Left ventricle myocardium inferior (tissue), 1 donor: ENCODE measurements around the gene ERAS. TPM values are rescaled to one million over a fixed set of nuclear protein-coding genes. Genes with fewer than 3 reads are reported as not detected.

Source experiments
- DNase-seq: peaks from one replicate; pipeline ENCODE4 v3.0.0-alpha.2; 2020
- H3K27ac ChIP-seq: fragments of 200-600 bp; replicated peaks from 2 replicates; pipeline ENCODE4 v1.8.0; 2021
- H3K27me3 ChIP-seq: fragments of 200-600 bp; 2 replicates; pipeline ENCODE4 v1.8.0; 2021; ENCODE audit warnings: low read depth
- H3K36me3 ChIP-seq: fragments of 200-600 bp; 2 replicates; pipeline ENCODE4 v1.8.0; 2021
- H3K4me1 ChIP-seq: fragments of 200-600 bp; 2 replicates; pipeline ENCODE4 v1.8.0; 2021
- H3K4me3 ChIP-seq: fragments of 200-600 bp; 2 replicates; pipeline ENCODE4 v1.8.0; 2021; ENCODE audit warnings: mild to moderate bottlenecking, moderate library complexity
- H3K9me3 ChIP-seq: fragments of 200-600 bp; replicated peaks from 2 replicates; pipeline ENCODE4 v1.8.0; 2021
- intact Hi-C: fragments of 100-400 bp; cut with micrococcal nuclease; formaldehyde crosslinking; loops from one replicate; pipeline ENCODE4 v1.11.0; 2022
- total RNA-seq: library from RNA; stranded (reverse); fragmentation: NEBNext Ultra II Directional; extraction: Animal tissue kit (Norgen Biotek cat#: 25700); gene quantifications from one replicate; pipeline ENCODE4 v1.2.1, GENCODE V29; 2021
- TF ChIP-seq, protein P1 (sequence below): fragments of 200-600 bp; IDR thresholded peaks from 2 replicates; pipeline ENCODE4 v1.8.0; 2021; ENCODE audit warnings: antibody characterized with exemption, mild to moderate bottlenecking, borderline replicate concordance
- donor health status: DM: no; HTN: yes; CAD: no; lungs with severe emphysema.

ERAS gene
- total RNA-seq, 1 donor from 2014 or later: not detected

- no peak overlapping the region for H3K4me3 ChIP-seq
- DNase-seq: no peak
- no peaks in the 10 kb centered on the region for H3K4me1 ChIP-seq
- TF ChIP-seq, protein P1, sequence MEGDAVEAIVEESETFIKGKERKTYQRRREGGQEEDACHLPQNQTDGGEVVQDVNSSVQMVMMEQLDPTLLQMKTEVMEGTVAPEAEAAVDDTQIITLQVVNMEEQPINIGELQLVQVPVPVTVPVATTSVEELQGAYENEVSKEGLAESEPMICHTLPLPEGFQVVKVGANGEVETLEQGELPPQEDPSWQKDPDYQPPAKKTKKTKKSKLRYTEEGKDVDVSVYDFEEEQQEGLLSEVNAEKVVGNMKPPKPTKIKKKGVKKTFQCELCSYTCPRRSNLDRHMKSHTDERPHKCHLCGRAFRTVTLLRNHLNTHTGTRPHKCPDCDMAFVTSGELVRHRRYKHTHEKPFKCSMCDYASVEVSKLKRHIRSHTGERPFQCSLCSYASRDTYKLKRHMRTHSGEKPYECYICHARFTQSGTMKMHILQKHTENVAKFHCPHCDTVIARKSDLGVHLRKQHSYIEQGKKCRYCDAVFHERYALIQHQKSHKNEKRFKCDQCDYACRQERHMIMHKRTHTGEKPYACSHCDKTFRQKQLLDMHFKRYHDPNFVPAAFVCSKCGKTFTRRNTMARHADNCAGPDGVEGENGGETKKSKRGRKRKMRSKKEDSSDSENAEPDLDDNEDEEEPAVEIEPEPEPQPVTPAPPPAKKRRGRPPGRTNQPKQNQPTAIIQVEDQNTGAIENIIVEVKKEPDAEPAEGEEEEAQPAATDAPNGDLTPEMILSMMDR: no peak
- H3K27ac ChIP-seq: no peak overlapping the region
- H3K9me3 ChIP-seq: no peaks in the 10 kb centered on the region
- peaks cover 44% of the 10 kb centered on the region for H3K27me3 ChIP-seq
- H3K36me3 ChIP-seq: peaks cover 19% of the 10 kb centered on the region
- intact Hi-C loops: no loop called here
Observed at GRCh38 chrX:48827654-48827968, 1.3 kb downstream of the ERAS start.

- DNase-seq: no peak
- Histone ChIP-seq H3K4me3 (no peak overlapping the region), H3K36me3 (peaks cover 14% of the 10 kb centered on the region), H3K27ac (no peak overlapping the region), H3K4me1 (no peaks in the 10 kb centered on the region), H3K27me3 (peaks cover 60% of the 10 kb centered on the region), H3K9me3 (no peaks in the 10 kb centered on the region)
- TF ChIP-seq, protein P1: no peak
- intact Hi-C loops: no loop called here
Observed at GRCh38 chrX:48829016-48829735, 2.9 kb downstream of the ERAS start.

GRCh38 chrX:48831136-48831908 lies 5.0 kb downstream of the ERAS start:
- TF ChIP-seq, protein P1: no peak
- H3K27me3 ChIP-seq: peaks cover 72% of the 10 kb centered on the region
- intact Hi-C loops: no loop called here

DNA sequence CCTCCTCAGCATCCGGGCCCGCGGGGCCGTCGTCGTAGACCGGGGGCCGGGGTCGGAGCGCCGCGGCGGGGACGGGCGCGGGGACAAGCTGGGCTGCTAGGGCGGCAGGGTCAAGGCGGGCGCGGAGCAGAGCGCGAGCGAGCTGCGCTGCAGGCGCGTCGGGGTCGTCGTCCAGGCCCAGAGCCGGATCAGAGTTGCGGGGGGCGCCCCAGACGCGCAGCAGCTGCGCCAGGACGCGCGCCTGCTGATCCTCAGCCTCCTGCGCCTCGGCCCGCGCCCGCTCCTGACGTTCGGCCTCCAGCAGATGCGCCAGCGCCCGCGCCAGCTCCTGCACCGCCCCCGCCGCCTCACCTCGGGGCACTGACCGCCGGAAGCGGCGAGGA lies 5.6 kb downstream of the ERAS start:
- DNase-seq: no peak
- intact Hi-C loops: no loop called here
- H3K36me3 ChIP-seq: no peaks in the 10 kb centered on the region
- H3K4me1 ChIP-seq: no peaks in the 10 kb centered on the region
- peaks cover 67% of the 10 kb centered on the region for H3K27me3 ChIP-seq
- no peaks in the 10 kb centered on the region for H3K9me3 ChIP-seq
- H3K4me3 ChIP-seq: no peak overlapping the region
- TF ChIP-seq, protein P1: no peak
- no peak overlapping the region for H3K27ac ChIP-seq

More at GRCh38 chrX:48831136-48831908, 5.0 kb downstream of the ERAS start:
- no peak for DNase-seq
- Histone ChIP-seq H3K27ac (no peak overlapping the region), H3K9me3 (no peaks in the 10 kb centered on the region), H3K4me3 (no peak overlapping the region), H3K36me3 (no peaks in the 10 kb centered on the region), H3K4me1 (no peaks in the 10 kb centered on the region)

DNA sequence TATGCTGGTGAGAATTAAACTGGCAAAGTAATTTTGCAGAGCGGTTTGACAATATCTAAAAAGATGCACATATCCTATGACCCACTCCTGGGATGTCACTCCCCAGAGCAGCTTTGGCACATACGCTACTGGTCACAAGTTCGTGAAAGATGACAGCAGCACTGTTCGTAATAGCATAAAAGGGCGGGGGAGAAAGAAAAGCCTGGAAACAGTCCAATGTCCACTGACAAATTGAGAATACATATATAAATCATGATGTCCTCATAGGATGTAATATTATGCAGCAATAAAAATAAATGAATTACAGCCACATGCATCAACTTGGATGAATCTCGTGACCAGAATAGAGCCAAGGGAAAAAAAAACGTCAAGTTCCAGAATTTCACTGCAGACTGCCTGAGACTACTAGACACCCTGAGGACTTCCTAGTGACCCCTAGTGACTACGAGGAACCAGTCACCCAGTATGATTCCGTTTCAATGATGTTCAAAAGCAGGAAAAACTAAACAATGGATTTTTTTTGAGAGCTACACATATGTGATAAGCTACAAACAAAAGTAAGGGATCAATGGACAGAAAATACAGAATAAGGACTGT lies 7.3 kb downstream of the ERAS start:
- Histone ChIP-seq H3K4me3 (no peak overlapping the region), H3K36me3 (no peaks in the 10 kb centered on the region), H3K4me1 (no peaks in the 10 kb centered on the region), H3K27me3 (peaks cover 60% of the 10 kb centered on the region), H3K27ac (no peak overlapping the region), H3K9me3 (no peaks in the 10 kb centered on the region)
- intact Hi-C loops: no loop called here
- TF ChIP-seq, protein P1: no peak
- DNase-seq: no peak
